ENCODE results near the gene PCCA. TPM values are rescaled to one million over a fixed set of nuclear protein-coding genes. Genes with fewer than 3 reads are reported as not detected.
"Not testable (repeated sequence)": the region's sequence is repeated elsewhere in the genome, so short reads cannot be mapped to it uniquely, and the experiment has no call there.

The PCCA gene
- polyA plus RNA-seq, 2 donors: 11.1 to 15.2 TPM

DNA sequence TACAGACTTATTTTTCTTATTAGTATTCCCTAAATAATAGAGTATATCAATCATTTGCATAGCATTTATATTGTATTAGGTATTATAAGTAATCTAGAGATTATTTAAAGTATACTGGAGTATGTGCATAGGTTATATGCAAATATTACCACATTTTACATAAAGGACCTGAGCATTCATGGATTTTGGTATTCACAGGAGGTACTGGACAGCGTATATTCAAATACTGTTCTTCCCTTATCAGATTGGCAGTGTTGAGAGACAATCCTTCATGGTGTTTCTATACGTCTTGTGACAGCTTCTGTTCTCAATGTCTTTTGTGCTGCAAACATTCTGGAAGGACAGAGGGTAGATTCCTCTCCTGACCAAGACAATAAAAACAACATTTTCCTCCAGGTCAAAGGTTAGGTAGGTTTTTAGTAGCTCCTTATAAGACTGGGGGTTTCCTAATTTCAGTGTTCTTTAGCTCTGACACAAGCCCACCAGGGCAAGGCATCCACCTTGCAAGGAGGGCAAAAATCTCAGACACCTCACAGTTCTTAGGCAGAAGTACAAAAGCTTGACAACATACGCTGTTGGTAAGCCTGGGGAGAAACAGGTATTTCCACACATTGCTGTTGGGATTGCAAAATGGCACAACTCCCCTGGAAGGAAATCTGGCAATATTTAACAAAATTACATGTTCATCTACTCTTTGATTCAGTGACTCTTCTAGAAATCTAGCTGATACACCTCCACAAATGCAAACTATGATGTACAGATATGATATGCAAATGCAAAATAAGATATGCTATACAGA lies 20.6 kb upstream of the PCCA start:
- H3K4me1 ChIP-seq (ENCODE audit: control insufficient read depth in 2 of 2, insufficient read depth in 2 of 2, low read length in 1 of 2): no peaks in the 10 kb centered on the region
- H3K4me3 ChIP-seq (ENCODE audit: low read depth in 1 of 2, low read length in 2 of 2): no peak overlapping the region
- H3K27me3 ChIP-seq (ENCODE audit: control insufficient read depth in 1 of 2, insufficient read depth in 2 of 2, low read length in 2 of 2): no peaks in the 10 kb centered on the region
- H3K27ac ChIP-seq (ENCODE audit: low read depth in 2 of 2, low read length in 1 of 2): no peak overlapping the region
- no peaks in the 10 kb centered on the region for H3K36me3 ChIP-seq (ENCODE audit: control insufficient read depth in 2 of 2, insufficient read depth in 2 of 2, low read length in 1 of 2)
- 74 to 86% methylated on average over 3 of the region's 3 CpGs for WGBS, 2 donors
- no peaks in the 10 kb centered on the region for H3K9me3 ChIP-seq (ENCODE audit: control insufficient read depth in 2 of 2, insufficient read depth in 1 of 2, low read depth in 1 of 2, low read length in 1 of 2)

DNA sequence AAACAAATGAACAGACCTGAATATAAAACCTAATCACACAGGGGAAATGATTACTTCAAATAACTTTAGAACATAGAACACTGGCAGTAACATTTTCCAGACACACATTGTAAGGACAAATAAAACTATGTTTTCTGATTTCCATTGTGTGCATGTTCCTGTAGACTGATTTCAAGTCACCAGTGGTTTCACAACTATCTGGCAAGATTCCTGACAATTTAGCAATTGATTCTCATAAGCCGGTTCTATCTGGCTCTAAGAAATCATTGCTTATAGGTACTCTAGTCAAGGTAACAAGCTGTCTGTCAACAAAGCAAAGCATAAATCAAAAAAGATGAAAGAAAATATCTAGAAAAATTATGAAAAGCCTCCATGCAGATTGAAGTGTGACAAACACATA lies 19.6 kb upstream of the PCCA start:
- Histone ChIP-seq H3K27me3 (ENCODE audit: control insufficient read depth in 1 of 2, insufficient read depth in 2 of 2, low read length in 2 of 2) (no peaks in the 10 kb centered on the region), H3K4me3 (ENCODE audit: low read depth in 1 of 2, low read length in 2 of 2) (no peak overlapping the region), H3K27ac (ENCODE audit: low read depth in 2 of 2, low read length in 1 of 2) (no peak overlapping the region), H3K9me3 (ENCODE audit: control insufficient read depth in 2 of 2, insufficient read depth in 1 of 2, low read depth in 1 of 2, low read length in 1 of 2) (no peaks in the 10 kb centered on the region), H3K4me1 (ENCODE audit: control insufficient read depth in 2 of 2, insufficient read depth in 2 of 2, low read length in 1 of 2) (no peaks in the 10 kb centered on the region), H3K36me3 (ENCODE audit: control insufficient read depth in 2 of 2, insufficient read depth in 2 of 2, low read length in 1 of 2) (no peaks in the 10 kb centered on the region)
- 47 to 51% methylated on average over 1 of the region's 1 CpG for WGBS, 2 donors

DNA sequence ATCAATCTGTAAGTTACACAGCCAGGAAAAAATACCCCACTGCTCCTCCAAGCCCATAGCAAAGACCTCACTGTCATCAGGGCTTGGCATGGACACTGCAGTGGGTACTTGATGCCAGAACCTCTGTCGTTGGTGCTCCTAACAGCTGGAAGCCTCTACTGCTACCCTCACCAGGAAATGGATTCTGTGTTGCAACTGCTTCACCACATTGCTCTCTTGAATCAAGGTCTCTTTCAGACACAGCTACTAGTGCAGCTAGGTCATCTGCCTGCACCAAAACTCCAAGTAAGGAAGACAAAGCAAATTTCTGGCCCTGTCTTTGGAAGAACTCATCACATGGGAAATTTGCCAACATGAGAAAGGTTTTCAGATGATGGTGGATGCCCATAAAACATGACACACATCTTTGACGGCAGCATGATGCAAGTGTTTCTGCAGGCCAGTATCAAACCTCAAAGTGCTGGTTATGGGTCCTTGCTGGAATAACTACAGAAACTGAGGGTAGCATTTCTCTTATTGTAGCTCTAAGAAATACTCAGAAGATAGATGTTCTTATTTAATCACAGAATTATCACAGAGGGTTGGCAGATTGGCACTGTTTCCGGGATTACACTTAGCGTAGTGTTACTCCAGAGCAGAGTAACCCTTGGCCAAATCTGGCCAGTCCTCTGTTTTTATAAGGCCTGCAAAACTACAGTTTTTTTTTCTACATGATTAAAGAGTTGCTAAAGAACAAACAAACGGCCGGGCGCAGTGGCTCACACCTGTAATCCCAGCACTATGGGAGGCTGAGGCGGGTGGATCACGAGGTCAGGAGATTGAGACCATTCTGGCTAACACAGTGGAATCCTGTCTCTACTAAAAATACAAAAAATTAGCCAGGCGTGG lies 12.9 kb upstream of the PCCA start:
- Histone ChIP-seq H3K36me3 (ENCODE audit: control insufficient read depth in 2 of 2, insufficient read depth in 2 of 2, low read length in 1 of 2) (no peaks in the 10 kb centered on the region), H3K4me3 (ENCODE audit: low read depth in 1 of 2, low read length in 2 of 2) (no peak overlapping the region), H3K27me3 (ENCODE audit: control insufficient read depth in 1 of 2, insufficient read depth in 2 of 2, low read length in 2 of 2) (no peaks in the 10 kb centered on the region), H3K4me1 (ENCODE audit: control insufficient read depth in 2 of 2, insufficient read depth in 2 of 2, low read length in 1 of 2) (no peaks in the 10 kb centered on the region), H3K9me3 (ENCODE audit: control insufficient read depth in 2 of 2, insufficient read depth in 1 of 2, low read depth in 1 of 2, low read length in 1 of 2) (no peaks in the 10 kb centered on the region), H3K27ac (ENCODE audit: low read depth in 2 of 2, low read length in 1 of 2) (no peak overlapping the region)
- 69 to 86% methylated on average over 10 of the region's 10 CpGs for WGBS, 2 donors

DNA sequence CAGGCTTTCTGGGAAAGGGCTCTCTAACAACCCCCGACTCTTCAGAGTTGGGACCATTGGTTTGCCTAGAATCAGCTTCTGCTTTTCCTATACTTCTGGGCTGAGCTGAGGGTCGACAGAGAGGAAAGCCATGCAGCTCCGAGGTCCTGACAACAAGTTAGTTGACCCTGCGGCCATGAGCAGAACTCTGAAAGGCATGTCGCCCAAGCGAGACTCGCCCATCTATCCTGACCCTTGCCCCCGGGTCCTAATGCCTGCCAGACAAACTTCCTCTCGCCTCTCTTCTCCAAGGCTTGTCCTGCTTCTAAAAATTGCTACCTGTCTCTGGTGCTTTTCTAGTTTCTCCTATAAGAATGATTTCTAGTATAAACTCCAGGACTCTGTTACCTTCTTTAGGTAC lies 9.9 kb upstream of the PCCA start:
- H3K4me1 ChIP-seq (ENCODE audit: control insufficient read depth in 2 of 2, insufficient read depth in 2 of 2, low read length in 1 of 2); H3K27me3 ChIP-seq (ENCODE audit: control insufficient read depth in 1 of 2, insufficient read depth in 2 of 2, low read length in 2 of 2); H3K36me3 ChIP-seq (ENCODE audit: control insufficient read depth in 2 of 2, insufficient read depth in 2 of 2, low read length in 1 of 2); H3K9me3 ChIP-seq (ENCODE audit: control insufficient read depth in 2 of 2, insufficient read depth in 1 of 2, low read depth in 1 of 2, low read length in 1 of 2); H3K4me3 ChIP-seq (ENCODE audit: low read depth in 1 of 2, low read length in 2 of 2); H3K27ac ChIP-seq (ENCODE audit: low read depth in 2 of 2, low read length in 1 of 2): not testable (repeated sequence)
- 91 to 92% methylated on average over 9 of the region's 9 CpGs for WGBS, 2 donors

DNA sequence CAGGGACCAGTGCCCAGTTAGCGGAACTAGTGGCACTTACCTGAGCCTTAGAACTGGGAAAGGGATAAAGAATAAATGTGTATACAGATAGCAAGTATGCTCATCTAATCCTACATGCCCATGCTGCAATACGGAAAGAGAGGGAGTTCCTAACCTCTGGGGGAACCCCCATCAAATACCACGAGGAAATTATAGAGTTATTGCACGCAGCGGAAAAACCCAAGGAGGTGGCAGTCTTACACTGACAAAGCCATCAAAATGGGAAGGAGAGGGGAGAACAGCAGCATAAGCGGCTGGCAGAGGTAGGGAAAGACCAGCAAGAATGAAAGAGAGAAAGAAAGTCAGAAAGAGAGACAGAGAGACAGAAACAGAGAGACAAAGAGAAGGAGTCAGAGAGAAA lies 5.5 kb upstream of the PCCA start:
- H3K27ac ChIP-seq (ENCODE audit: low read depth in 2 of 2, low read length in 1 of 2); H3K9me3 ChIP-seq (ENCODE audit: control insufficient read depth in 2 of 2, insufficient read depth in 1 of 2, low read depth in 1 of 2, low read length in 1 of 2); H3K27me3 ChIP-seq (ENCODE audit: control insufficient read depth in 1 of 2, insufficient read depth in 2 of 2, low read length in 2 of 2); H3K4me1 ChIP-seq (ENCODE audit: control insufficient read depth in 2 of 2, insufficient read depth in 2 of 2, low read length in 1 of 2); H3K4me3 ChIP-seq (ENCODE audit: low read depth in 1 of 2, low read length in 2 of 2); H3K36me3 ChIP-seq (ENCODE audit: control insufficient read depth in 2 of 2, insufficient read depth in 2 of 2, low read length in 1 of 2): not testable (repeated sequence)
- WGBS, 2 donors: 70 to 85% methylated on average over 6 of the region's 6 CpGs

DNA sequence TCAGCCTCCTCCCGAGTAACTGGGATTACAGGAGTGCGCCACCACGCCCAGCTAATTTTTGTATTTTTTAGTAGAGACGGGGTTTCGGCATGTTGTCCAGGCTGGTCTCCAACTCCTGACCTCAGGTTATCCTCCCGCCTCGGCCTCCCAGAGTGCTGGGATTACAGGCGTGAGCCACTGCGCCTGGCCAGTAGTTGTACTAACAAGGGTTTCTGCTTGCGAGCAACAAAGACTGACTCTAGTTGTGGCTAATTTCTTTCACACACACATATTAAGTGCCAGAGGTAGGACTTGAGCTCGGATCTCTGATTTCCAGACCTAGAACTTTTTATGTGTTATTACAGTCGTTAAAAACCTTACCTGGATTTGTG lies 635 bp upstream of the PCCA start:
- peaks cover 0 to 9% of the 10 kb centered on the region in 2 donors for H3K4me1 ChIP-seq (ENCODE audit: control insufficient read depth in 2 of 2, insufficient read depth in 2 of 2, low read length in 1 of 2)
- H3K9me3 ChIP-seq (ENCODE audit: control insufficient read depth in 2 of 2, insufficient read depth in 1 of 2, low read depth in 1 of 2, low read length in 1 of 2): no peaks in the 10 kb centered on the region
- H3K4me3 ChIP-seq (ENCODE audit: low read depth in 1 of 2, low read length in 2 of 2): peak overlapping the region; percentile 82 to 95
- 40 to 62% methylated on average over 12 of the region's 12 CpGs for WGBS, 2 donors
- peak overlapping the region in 1 of 2 donors; percentile 50 for H3K27ac ChIP-seq (ENCODE audit: low read depth in 2 of 2, low read length in 1 of 2)
- H3K36me3 ChIP-seq (ENCODE audit: control insufficient read depth in 2 of 2, insufficient read depth in 2 of 2, low read length in 1 of 2): no peaks in the 10 kb centered on the region
- no peaks in the 10 kb centered on the region for H3K27me3 ChIP-seq (ENCODE audit: control insufficient read depth in 1 of 2, insufficient read depth in 2 of 2, low read length in 2 of 2)

DNA sequence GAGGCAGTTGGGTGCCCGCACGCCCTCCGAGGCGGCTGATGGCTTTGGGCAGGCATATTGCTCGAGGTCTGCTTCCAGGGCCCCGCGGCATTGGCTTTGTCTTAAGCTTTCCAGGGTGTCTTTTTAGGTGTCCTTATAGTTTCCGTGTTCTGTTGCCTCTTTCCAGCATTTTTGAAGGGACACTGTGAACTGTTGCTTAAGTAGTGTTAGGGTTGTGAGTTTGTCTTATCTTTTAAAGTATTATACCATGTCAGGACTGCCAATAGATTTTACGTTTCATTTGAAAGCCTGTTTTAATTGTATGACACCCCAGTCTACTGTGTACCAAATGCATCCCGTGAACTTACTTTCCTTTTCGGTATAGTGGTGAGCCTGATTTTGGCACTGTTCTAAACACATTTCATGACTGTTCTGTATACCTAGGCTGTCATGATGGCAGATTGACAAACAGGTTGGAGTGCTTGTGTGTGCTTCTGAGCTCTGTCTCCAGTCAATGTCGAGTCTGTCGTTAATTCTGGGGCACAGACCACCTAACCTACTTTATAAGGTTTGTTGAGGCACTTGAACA lies 656 bp downstream of the PCCA start:
- H3K27ac ChIP-seq (ENCODE audit: low read depth in 2 of 2, low read length in 1 of 2): peak overlapping the region; percentile 66 to 81
- H3K4me1 ChIP-seq (ENCODE audit: control insufficient read depth in 2 of 2, insufficient read depth in 2 of 2, low read length in 1 of 2): peaks cover 0 to 9% of the 10 kb centered on the region in 2 donors
- H3K9me3 ChIP-seq (ENCODE audit: control insufficient read depth in 2 of 2, insufficient read depth in 1 of 2, low read depth in 1 of 2, low read length in 1 of 2): no peaks in the 10 kb centered on the region
- no peaks in the 10 kb centered on the region for H3K36me3 ChIP-seq (ENCODE audit: control insufficient read depth in 2 of 2, insufficient read depth in 2 of 2, low read length in 1 of 2)
- 0 to 1% methylated on average over 13 of the region's 13 CpGs for WGBS, 2 donors
- peak overlapping the region; percentile 82 to 95 for H3K4me3 ChIP-seq (ENCODE audit: low read depth in 1 of 2, low read length in 2 of 2)
- no peaks in the 10 kb centered on the region for H3K27me3 ChIP-seq (ENCODE audit: control insufficient read depth in 1 of 2, insufficient read depth in 2 of 2, low read length in 2 of 2)

DNA sequence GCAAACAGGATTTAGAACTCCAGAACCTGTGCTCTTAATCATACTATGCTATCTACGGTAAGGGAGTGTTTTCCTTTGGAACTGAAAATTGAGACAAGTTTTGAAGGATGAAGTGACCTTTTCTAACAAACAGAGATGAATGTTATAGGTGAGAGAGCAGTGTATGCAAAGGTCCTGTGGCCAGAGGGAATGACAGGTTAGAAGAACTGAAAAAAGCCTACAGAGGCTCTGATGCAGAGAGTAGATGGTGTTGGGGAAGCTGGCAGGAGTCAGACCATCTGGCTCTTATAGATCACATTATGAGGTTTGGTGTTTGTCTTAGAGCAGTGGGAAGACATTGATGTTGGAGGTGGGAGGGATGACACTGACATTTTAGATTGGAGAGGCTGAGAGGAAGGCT lies 2.0 kb downstream of the PCCA start:
- Histone ChIP-seq H3K27ac (ENCODE audit: low read depth in 2 of 2, low read length in 1 of 2) (no peak overlapping the region), H3K9me3 (ENCODE audit: control insufficient read depth in 2 of 2, insufficient read depth in 1 of 2, low read depth in 1 of 2, low read length in 1 of 2) (no peaks in the 10 kb centered on the region), H3K4me3 (ENCODE audit: low read depth in 1 of 2, low read length in 2 of 2) (no peak overlapping the region), H3K36me3 (ENCODE audit: control insufficient read depth in 2 of 2, insufficient read depth in 2 of 2, low read length in 1 of 2) (no peaks in the 10 kb centered on the region), H3K4me1 (ENCODE audit: control insufficient read depth in 2 of 2, insufficient read depth in 2 of 2, low read length in 1 of 2) (peaks cover 0 to 7% of the 10 kb centered on the region in 2 donors), H3K27me3 (ENCODE audit: control insufficient read depth in 1 of 2, insufficient read depth in 2 of 2, low read length in 2 of 2) (no peaks in the 10 kb centered on the region)
- 73 to 91% methylated on average over 1 of the region's 1 CpG for WGBS, 2 donors

DNA sequence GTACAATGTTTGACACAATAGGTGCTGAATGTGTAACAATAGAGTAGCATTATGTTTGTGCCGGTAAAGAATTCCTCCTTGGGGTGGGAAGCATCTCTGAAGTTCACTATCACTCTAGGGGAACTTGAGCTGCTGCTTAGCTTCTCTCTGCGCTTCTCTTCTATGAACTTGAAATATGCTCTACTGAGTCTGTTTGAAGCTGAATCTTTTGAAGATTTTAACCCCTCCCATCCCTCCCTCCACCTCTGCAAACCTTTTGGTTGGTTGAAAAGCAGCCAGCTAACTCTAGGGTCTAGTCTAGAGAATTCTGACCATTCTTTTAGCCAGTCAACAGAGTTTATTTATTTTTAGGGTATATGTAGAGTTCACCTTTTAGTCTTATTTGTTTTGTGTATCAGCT lies 2.5 kb downstream of the PCCA start:
- H3K9me3 ChIP-seq (ENCODE audit: control insufficient read depth in 2 of 2, insufficient read depth in 1 of 2, low read depth in 1 of 2, low read length in 1 of 2): no peaks in the 10 kb centered on the region
- H3K4me3 ChIP-seq (ENCODE audit: low read depth in 1 of 2, low read length in 2 of 2): no peak overlapping the region
- H3K36me3 ChIP-seq (ENCODE audit: control insufficient read depth in 2 of 2, insufficient read depth in 2 of 2, low read length in 1 of 2): no peaks in the 10 kb centered on the region
- H3K4me1 ChIP-seq (ENCODE audit: control insufficient read depth in 2 of 2, insufficient read depth in 2 of 2, low read length in 1 of 2): peaks cover 0 to 7% of the 10 kb centered on the region in 2 donors
- WGBS, 2 donors: 66 to 76% methylated on average over 2 of the region's 2 CpGs
- H3K27ac ChIP-seq (ENCODE audit: low read depth in 2 of 2, low read length in 1 of 2): no peak overlapping the region
- H3K27me3 ChIP-seq (ENCODE audit: control insufficient read depth in 1 of 2, insufficient read depth in 2 of 2, low read length in 2 of 2): no peaks in the 10 kb centered on the region

Data from esophagus (tissue), 2 donors.